Upper lobe of left lung (tissue), 4 donors: ENCODE results near the gene CUBN.

Experiments used
- CTCF ChIP-seq, 6 experiments: fragments of 450-650 bp in 4 of 6; fragments of 200-600 bp in 2 of 6; sonication (generic) in 2 of 6; IDR thresholded peaks; one replicate each; pipeline ENCODE4 v1.5.1; 2016 to 2019; ENCODE audit warnings: antibody characterized with exemption in 6 of 6
- EP300 ChIP-seq, 4 donors: sonication (generic); formaldehyde crosslinking; IDR thresholded peaks; one replicate each; pipeline ENCODE4 v1.5.1; 2017; ENCODE audit warnings: antibody characterized with exemption in 4 of 4, control low read depth in 2 of 4
- POLR2A ChIP-seq, 4 donors: fragments of 450-650 bp; IDR thresholded peaks; one replicate each; pipeline ENCODE4 v1.5.1; 2016 to 2017; ENCODE audit warnings: antibody characterized with exemption in 4 of 4, mild to moderate bottlenecking in 2 of 4
- POLR2AphosphoS5 ChIP-seq, 2 donors: sonication (generic); formaldehyde crosslinking; IDR thresholded peaks; one replicate each; pipeline ENCODE4 v1.5.1; 2017; ENCODE audit warnings: antibody characterized with exemption in 2 of 2

GRCh38 chr10:16893664-16894063, 235.9 kb downstream of the CUBN start:
- TF ChIP-seq CTCF (IDR thresholded peaks at IDR 0.05) (no peak), POLR2A (IDR thresholded peaks at IDR 0.05) (no peak), EP300 (IDR thresholded peaks at IDR 0.05) (no peak), POLR2AphosphoS5 (IDR thresholded peaks at IDR 0.05) (no peak)
